Peyer's patch (tissue), 4 donors: ENCODE measurements around the gene PRR16. TPM values are rescaled to one million over a fixed set of nuclear protein-coding genes. Genes with fewer than 3 reads are reported as not detected.

ENCODE experiments used
- DNase-seq, 3 donors: peaks; one replicate each; pipeline ENCODE4 v3.0.0-alpha.2; 2017 to 2019
- H3K27ac ChIP-seq, 4 donors: fragments of 200-600 bp; sonication (generic); one replicate each; pipeline ENCODE4 v1.5.1; 2016 to 2019
- H3K27me3 ChIP-seq, 2 donors: fragments of 200-600 bp; sonication (generic); one replicate each; pipeline ENCODE4 v1.5.1; 2019
- H3K36me3 ChIP-seq, 3 donors: fragments of 200-600 bp; sonication (generic); one replicate each; pipeline ENCODE4 v1.5.1; 2016 to 2019
- H3K4me1 ChIP-seq, 4 donors: fragments of 200-600 bp; sonication (generic); one replicate each; pipeline ENCODE4 v1.5.1; 2016 to 2019
- H3K4me3 ChIP-seq, 4 donors: fragments of 200-600 bp; sonication (generic); 1 replicate in 3 of 4; 2 replicates in 1 of 4; pipeline ENCODE4 v1.5.1; 2016 to 2019; ENCODE audit warnings: mild to moderate bottlenecking in 1 of 4
- H3K9me3 ChIP-seq, 4 donors: fragments of 200-600 bp; sonication (generic); one replicate each; pipeline ENCODE4 v1.5.1; 2016 to 2019; ENCODE audit warnings: mild to moderate bottlenecking in 1 of 4
- CTCF ChIP-seq, 6 experiments: fragments of 450-650 bp in 4 of 6; fragments of 200-600 bp in 2 of 6; sonication (generic) in 1 of 6; IDR thresholded peaks; one replicate each; pipeline ENCODE4 v1.5.1; 2017 to 2019; ENCODE audit warnings: antibody characterized with exemption in 6 of 6, mild to moderate bottlenecking in 3 of 6, moderate library complexity in 1 of 6
- POLR2A ChIP-seq, 2 donors: fragments of 450-650 bp; IDR thresholded peaks; one replicate each; pipeline ENCODE4 v1.5.1; 2017; ENCODE audit warnings: antibody characterized with exemption in 2 of 2, mild to moderate bottlenecking in 2 of 2, moderate library complexity in 2 of 2
- total RNA-seq, 4 donors: library from RNA; depleted of rRNA; stranded (reverse); fragments of >200 nt; gene quantifications; one replicate each; pipeline ENCODE4 v1.1.0, GENCODE V29; 2016

Gene PRR16
- total RNA-seq, 4 donors from 2014 or later: 2.9 to 37.1 (median 3.8) TPM

GRCh38 chr5:120435129-120435528 lies 29.0 kb upstream of the PRR16 start:
- DNase-seq: no peak

GRCh38 chr5:120436996-120437395 lies 27.1 kb upstream of the PRR16 start:
- H3K4me3 ChIP-seq: no peak overlapping the region
- TF ChIP-seq POLR2A (IDR thresholded peaks at IDR 0.05) (no peak), CTCF (IDR thresholded peaks at IDR 0.05) (no peak)

More at GRCh38 chr5:120435129-120435528, 29.0 kb upstream of the PRR16 start:
- H3K27me3 ChIP-seq: no peaks in the 10 kb centered on the region
- no peaks in the 10 kb centered on the region for H3K4me1 ChIP-seq
- H3K27ac ChIP-seq: no peak overlapping the region
- no peak overlapping the region for H3K4me3 ChIP-seq
- no peaks in the 10 kb centered on the region for H3K36me3 ChIP-seq
- H3K9me3 ChIP-seq: no peaks in the 10 kb centered on the region
- TF ChIP-seq POLR2A (IDR thresholded peaks at IDR 0.05): no peak
- no peak for TF ChIP-seq CTCF (IDR thresholded peaks at IDR 0.05)

GRCh38 chr5:120442694-120443093 lies 21.4 kb upstream of the PRR16 start:
- Histone ChIP-seq H3K27ac (no peak overlapping the region), H3K9me3 (no peaks in the 10 kb centered on the region), H3K4me3 (no peak overlapping the region), H3K4me1 (no peaks in the 10 kb centered on the region), H3K27me3 (no peaks in the 10 kb centered on the region), H3K36me3 (no peaks in the 10 kb centered on the region)
- DNase-seq: no peak
- no peak for TF ChIP-seq CTCF (IDR thresholded peaks at IDR 0.05)
- no peak for TF ChIP-seq POLR2A (IDR thresholded peaks at IDR 0.05)

More at GRCh38 chr5:120436996-120437395, 27.1 kb upstream of the PRR16 start:
- no peaks in the 10 kb centered on the region for H3K4me1 ChIP-seq
- H3K9me3 ChIP-seq: no peaks in the 10 kb centered on the region
- no peaks in the 10 kb centered on the region for H3K27me3 ChIP-seq
- no peaks in the 10 kb centered on the region for H3K36me3 ChIP-seq
- no peak for DNase-seq
- H3K27ac ChIP-seq: no peak overlapping the region

- DNase-seq: no peak
- H3K27me3 ChIP-seq: no peaks in the 10 kb centered on the region
- H3K9me3 ChIP-seq: no peaks in the 10 kb centered on the region
- H3K27ac ChIP-seq: no peak overlapping the region
- TF ChIP-seq POLR2A (IDR thresholded peaks at IDR 0.05) (no peak), CTCF (IDR thresholded peaks at IDR 0.05) (no peak)
- no peaks in the 10 kb centered on the region for H3K36me3 ChIP-seq
- no peaks in the 10 kb centered on the region for H3K4me1 ChIP-seq
- no peak overlapping the region for H3K4me3 ChIP-seq
Measured at GRCh38 chr5:120443607-120444006, 20.5 kb upstream of the PRR16 start.

- no peak for TF ChIP-seq POLR2A (IDR thresholded peaks at IDR 0.05)
- TF ChIP-seq CTCF (IDR thresholded peaks at IDR 0.05): no peak
- no peaks in the 10 kb centered on the region for H3K27me3 ChIP-seq
- no peak overlapping the region for H3K27ac ChIP-seq
- no peaks in the 10 kb centered on the region for H3K36me3 ChIP-seq
- DNase-seq: no peak
- no peak overlapping the region for H3K4me3 ChIP-seq
- no peaks in the 10 kb centered on the region for H3K4me1 ChIP-seq
- H3K9me3 ChIP-seq: no peaks in the 10 kb centered on the region
Measured at GRCh38 chr5:120446068-120446492, 18.0 kb upstream of the PRR16 start.

GRCh38 chr5:120446901-120447300 lies 17.2 kb upstream of the PRR16 start:
- no peak for DNase-seq

More at GRCh38 chr5:120446901-120447300, 17.2 kb upstream of the PRR16 start:
- Histone ChIP-seq H3K4me1 (no peaks in the 10 kb centered on the region), H3K36me3 (no peaks in the 10 kb centered on the region), H3K4me3 (no peak overlapping the region), H3K27ac (no peak overlapping the region), H3K9me3 (no peaks in the 10 kb centered on the region), H3K27me3 (no peaks in the 10 kb centered on the region)
- TF ChIP-seq POLR2A (IDR thresholded peaks at IDR 0.05): no peak
- no peak for TF ChIP-seq CTCF (IDR thresholded peaks at IDR 0.05)
